Measurements from ENCODE around the gene SECTM1.

The SECTM1 gene

DNA sequence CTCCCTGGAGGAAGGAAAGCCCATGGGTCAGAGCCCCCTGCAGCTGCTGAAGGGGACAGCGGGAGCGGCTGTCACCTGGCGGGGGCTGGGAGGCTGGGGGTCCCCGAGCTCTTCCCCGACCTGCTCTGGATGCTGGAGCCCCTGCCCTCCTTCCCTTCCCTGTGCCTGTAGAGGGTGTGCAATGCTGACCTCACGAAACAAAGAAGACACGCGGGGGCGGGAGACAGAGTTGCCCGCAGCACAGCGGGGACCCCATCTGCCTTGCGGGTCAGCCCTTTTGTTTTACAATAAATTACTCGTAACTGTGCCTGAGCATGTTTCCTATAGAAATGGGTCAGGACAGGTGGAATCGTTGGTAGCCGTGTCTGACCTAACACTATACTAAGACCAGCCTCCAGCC lies 6.3 kb downstream of the SECTM1 start:
- no peak for DNase-seq

DNA sequence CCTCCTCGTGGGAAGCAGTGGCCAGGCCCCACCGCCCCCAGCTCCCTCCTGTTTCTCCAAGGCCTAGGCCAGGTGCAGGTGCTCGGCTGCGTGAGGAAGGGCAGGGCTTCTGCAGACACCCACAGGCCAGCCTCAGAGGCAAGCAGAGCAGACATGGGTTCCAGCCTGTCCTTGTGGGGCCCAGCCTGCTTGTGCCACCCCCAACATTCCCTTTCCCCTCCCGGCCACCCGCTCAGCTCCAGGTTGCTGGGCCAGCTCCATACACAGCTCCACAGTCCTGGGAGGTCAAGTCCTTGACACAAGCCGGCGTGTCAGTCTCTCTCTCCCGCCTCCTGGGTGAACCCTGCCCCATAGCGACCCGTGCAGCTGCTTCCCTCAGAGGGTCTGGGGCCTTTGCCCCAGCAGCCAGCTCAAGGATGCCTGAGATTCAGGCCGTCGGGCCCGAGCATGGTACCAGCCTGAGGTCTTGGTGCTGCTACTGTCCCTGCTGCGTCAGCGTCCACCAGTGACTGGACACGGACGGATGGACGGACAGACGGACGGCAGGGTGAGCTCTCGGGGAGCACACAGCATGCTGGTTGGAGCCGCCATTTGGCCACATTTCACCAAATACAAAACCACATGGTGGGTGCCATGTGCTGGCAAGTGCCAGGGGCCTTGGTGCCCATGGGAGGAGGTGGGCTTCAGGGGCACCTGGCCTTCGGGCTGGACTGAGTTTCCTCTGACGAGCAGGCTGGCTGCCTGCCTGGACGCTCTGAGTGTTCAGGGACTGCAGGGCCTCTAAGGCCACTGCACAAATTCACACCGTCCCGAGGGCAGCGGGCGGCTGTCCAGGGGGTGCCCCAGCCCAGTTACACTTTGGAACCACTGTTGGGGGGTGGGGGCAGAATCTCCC lies 8.0 kb downstream of the SECTM1 start:
- DNase-seq, result no peak

DNA sequence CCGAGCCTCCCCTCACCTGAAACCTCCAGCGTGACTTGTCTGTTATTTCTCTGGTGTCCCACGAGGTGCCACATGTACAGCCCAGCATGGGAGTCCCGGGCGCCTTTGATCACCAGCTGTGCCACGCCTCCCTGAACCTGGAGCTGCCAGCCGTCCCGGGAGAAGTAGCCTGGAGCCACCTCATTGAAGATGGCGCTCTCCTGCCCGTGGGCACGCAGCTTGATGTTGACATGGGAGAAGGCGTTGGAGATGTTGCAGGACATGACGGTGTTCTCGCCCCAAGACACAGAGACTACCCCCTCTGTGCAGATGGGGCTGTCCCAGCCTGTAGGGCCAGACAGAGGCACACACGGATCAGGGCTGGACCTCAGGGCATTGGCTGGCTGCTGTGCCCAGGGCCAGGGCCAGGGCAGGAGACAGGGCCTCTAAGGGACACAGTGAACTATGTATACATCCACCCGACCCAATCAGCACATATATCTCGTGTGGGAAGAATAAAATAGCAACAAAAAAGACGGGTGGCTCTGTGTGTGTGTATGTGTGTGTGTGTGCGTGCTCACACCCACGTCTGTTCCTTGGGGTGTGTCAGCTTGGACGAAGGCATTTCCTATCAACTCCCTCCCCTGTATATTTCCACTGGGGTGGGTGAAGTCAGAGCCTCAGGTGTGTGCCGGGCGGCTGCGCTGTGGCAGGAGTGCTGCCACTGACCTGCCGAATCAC lies 8.8 kb downstream of the SECTM1 start:
- DNase-seq, result peak; percentile 27

DNA sequence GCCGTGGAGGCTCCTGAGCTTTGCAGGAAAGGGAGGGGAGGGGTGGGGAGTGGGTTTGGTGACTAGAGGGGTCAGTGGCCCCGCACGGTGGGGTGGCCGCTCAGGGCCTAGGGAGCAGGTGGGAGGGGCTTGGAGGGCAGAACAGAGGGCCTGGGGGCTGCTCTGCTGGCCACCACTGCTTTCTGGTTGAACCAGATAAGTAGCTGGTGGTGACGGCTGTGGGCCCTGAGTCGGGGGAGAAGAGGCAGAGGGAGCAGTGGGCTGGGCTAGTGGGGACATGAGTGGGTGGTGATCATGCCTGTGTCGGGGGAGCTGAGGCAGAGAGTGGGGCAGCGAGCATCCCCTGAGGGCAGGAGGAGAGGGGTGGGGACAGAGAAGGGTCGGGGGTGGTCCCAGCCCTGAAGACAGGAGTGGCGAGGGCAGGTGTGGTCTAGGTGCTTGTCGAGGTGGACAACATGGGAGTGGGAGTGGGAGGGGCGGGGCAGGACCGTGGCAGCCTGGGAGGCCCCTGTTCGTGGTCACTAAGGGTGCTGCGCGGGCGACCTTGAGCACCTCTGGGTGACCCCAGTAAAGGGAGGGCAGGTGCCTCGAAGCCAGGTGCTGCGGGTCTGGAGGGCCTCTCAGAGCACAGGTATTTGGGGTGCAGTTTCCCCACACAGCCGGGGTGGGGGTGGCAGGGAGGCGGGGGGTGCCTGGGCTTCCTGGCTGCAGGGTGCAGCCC lies 9.9 kb downstream of the SECTM1 start:
- no peak for DNase-seq

DNA sequence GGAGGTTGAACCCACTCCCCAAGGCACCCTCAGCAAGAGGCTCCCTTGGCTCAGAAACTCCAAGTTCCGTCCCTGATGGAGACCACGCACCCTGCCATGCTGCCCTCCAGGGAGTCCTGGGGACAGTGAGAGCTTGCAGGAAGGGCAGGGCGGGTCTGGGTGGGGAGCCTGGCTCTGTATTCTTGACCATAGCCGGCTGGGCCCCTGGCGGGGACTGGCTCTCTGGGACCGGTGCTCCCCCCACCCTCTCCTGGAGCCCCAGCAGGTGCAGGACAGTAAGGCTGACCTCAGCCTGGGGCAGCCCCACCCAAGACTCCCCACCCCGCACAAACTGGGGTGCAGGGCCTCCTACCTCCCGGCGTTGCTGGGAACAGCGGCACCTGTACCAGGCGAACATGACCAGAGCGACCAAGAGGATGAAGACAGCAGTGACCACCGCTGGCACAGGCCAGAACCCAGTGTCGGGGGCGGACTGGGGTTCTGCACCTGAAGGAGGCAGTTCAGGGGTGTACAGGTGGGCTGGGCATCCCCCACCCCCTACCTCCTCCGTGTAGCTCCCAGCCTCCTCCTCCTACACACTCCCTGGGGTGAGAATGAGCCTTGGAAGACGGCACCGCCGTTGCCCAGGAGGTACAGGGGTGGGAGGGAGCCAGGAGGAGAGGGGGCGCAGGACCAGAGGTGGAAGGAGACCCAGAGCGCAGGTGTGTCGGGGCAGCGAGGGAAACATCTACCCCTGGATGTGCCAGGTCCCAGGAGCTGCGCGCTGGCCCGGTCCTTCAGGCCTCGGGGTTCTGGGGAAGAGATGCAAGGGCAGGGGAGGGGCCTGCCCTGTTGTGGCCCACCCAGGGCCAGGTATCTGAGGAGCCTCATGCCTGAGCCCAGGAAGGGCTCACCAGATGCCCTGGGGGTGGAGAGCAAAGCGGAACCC lies 10.8 kb downstream of the SECTM1 start:
- DNase-seq, result no peak

DNA sequence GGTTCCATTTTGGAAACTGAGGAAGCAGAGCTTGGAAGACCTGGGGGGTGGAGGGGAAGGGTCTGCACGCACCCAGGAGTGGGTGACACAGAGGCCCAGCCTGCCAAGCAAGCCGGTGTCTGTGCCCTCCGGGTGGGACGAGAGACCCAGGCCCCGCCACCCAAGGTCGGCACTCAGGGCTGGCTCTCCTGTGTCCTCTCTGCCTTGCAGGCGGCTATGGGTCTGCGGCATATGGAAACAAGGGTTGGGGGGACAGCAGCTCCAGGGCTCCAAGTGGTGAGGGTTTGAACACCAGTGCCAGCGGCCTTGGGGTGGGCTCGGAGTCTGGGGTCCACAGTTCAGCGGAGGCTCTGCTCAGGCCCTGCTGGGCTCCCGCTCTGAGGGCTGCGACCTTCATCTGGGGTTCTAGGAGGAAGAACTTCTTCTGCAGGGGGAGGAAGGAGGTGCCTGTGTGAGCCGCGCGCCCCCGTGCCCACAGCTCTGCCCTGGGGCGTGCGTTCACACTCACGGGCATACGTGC lies 11.6 kb downstream of the SECTM1 start:
- no peak for DNase-seq

DNA sequence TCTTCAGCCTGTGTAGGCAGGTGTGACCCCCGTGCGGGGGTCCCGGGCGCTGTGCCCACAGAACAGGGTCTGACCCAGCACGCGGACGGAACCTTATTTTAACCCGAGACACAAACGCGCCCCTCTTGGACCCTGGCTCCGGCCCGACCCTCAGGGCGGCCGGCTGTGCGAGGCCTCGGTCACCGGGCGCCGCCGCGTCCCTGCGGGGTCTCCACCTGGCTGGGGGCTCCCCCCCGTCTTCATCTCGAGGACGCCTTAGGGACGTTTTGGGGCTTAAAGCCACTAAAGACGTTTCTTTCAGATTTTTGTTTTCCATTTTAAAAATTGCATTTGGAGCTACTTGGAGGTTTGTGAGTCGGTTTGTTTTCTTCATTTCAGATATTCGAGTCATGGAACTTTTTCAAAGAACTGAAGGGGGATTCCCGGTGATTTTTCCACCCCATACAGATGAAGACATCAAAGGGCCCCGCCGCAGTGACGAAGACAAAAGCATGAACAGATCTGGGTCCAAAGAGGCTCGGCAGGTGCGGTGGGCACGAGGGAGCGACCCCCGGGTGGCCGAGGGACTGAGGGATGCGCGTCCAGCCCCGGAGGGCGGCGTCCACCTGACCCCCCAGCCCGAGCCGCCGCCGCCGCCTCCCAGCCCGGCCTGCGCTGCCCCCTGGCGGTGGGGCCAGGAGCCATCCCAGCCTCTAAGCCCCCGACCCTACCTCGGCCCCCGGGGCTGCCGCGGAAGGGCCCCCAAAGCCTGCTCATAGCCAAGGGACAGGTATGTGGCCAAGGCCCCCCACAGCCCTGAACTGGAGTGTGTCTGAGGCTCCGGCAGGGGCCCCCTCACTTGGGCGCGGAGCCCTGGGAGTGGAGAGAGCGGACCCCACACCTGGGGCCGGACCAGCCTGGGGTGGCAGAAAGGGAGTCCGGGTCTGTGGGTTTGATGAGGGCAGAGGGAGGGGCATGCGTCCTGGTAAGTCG lies 12.3 kb downstream of the SECTM1 start:
- DNase-seq, result peak; percentile 82

DNA sequence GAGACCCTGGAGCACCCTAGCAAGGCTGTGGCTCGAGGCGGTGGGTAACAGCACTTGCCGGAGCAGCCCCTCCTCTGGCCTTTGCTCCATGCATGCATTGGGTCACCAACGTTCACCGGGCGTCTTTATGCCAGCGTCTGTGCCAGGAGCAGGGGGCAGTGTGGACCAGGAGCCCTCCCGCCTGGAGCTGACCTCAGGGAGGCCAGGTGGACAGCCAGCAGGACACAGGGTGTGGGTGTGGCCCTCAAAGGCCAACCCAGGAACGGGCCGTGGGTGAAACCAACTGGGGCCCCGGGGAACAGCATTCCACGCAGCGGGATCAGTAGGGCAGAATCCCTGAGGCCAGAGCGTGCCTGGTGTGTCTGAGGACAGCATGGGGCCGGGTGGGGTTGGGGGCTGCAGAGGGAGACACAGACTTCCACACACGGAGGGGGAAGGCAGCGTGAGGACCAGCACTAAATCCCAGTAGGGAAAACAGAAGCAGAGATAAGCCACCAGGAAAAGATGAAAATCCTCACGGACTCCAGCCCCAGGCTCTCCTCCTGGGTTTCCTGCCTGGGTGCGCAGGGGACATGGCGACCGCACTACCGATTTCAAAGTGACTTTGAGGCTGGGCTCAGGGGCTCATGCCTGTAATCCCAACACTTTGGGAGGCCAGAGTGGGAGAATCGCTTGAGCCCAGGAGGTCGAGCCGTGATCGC lies 13.3 kb downstream of the SECTM1 start:
- no peak for DNase-seq

DNA sequence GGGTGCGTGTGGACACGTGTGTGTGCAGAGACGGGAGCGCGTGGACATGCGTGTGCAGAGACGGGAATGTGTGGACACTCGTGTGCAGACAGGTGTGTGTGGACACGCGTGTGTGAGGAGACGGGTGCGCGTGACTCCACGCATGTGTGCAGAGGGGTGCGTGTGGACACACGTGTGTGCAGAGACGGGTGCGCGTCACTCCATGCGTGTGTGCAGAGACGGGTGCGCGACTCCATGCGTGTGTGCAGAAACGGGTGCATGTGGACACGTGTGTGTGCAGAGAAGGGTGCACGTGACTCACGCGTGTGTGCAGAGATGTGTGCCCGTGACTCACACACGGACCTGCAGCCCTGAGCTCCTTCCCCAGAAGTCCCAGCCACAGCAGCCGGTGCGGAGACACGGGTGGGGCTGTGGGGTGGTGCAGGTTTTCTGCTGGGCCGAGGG lies 13.9 kb downstream of the SECTM1 start:
- DNase-seq, result no peak

DNA sequence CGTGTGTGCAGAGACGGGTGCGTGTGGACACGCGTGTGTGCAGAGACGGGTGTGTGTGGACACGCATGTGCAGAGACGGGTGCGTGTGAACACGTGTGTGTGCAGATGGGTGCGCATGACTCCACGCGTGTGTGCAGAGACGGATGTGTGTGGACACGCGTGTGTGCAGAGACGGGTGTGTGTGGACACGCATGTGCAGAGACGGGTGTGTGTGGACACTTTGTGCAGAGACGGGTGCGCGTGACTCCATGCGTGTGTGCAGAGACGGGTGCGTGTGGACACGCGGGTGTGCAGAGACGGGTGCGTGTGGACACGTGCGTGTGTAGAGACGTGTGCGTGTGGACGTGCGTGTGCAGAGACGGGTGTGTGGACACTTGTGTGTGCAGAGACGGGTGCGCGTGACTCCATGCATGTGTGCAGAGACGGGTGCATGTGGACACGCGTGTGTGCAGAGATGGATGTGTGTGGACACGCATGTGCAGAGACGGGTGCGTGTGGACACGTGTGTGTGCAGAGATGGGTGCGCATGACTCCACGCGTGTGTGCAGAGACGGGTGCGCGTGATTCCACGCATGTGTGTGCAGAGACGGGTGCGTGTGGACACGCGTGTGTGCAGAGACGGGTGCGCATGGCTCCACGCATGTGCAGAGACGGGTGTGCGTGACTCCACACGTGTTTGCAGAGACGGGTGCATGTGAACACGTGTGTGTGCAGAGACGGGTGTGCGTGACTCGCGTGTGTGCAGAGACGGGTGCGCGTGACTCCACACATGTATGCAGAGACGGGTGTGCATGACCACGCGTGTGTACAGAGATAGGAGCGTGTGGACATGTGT lies 14.6 kb downstream of the SECTM1 start:
- no peak for DNase-seq

DNA sequence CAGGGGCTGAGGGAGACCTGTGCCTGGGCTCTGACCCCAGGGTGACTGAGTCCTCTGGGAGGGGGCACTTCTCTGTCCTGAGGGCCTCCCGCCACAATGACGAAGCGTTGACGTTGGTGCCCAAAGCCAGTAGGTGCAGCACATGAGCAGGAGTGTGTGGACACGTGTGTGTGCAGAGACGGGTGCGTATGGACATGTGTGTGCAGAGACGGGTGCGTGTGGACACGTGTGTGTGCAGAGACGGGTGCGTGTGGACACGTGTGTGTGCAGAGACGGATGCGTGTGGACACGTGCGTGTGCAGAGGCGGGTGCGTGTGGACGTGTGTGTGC lies 15.4 kb downstream of the SECTM1 start:
- no peak for DNase-seq

DNA sequence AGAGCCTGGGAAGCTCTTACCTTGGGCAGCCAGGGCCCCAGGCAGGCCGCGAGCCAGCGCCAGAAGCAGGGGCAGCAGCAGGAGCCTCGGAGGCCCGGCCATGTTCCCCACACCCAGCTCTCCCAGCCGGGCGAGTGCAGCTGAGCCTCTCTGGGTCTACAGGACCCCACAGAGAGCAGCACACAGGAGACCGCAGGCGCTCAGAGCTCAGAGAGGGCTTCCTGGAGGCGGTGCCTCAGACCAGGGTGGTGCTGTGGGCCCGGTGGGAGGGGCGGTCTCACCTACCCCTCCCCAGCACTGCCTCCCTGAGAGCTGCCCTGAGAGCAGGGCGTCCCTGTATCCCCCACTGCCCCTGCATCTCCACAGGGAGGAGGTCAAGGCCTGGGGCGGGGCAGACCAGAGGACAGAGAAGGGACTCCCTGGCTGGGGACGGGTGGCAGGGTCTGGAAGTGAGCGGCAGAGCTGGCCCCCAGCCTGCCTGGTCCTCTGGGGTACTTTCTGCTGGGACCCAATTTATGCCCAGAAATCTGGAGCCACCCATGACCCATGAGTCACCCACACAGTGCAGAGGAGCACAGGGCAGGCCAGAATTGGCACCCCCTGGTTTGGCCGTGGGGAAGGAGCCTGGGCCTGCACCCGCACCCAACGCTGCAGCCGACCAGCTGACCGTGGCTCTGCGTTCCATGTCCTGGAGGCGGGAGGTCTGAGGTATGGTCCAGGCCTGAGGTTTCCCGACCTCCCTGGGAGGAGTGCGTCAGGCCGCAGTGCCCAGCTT lies 16.0 kb downstream of the SECTM1 start, which contains the start of gene CD7:
Gene CD7, minus strand, starts transcription at position 215 of the 775 bp plus-strand sequence. Its CDS starts 113 bp downstream, at position 102.
- DNase-seq, result peak; percentile 66

DNA sequence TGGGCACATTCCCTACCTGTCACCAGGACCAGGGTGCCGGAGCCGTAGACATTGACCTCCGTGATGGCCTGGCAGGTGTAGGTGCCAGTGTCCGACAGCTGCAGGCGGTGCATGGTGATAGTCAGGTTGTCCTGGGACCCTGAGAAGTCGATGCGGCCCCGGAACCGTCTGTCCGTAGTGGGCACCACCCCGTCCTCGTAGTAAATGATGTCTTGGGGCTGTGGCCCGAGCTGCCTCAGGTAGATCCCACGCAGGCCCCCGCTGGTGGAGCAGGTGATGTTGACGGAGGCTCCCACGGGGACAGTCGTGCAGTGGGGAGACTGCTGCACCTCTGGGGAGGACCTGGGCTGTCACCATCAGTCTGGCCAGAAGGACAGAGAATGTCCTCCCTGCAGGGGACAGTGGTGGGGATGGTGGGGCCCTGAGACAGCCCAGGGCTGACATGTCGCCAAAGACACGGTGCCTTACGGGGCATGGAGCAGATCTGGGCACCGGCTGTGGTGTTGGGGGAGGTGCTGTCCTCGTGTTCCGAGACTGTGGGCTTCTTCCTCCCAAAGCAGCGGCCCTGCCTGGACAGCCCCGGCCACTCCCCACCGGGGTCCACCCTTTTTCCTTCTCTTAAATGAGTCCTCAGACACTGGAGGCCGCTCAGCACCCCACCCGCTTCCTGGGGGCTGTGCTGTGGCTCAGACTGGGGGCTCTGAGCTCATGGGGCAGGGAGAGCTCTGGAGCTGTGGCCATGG lies 16.7 kb downstream of the SECTM1 start:
- DNase-seq, result peak; percentile 23

DNA sequence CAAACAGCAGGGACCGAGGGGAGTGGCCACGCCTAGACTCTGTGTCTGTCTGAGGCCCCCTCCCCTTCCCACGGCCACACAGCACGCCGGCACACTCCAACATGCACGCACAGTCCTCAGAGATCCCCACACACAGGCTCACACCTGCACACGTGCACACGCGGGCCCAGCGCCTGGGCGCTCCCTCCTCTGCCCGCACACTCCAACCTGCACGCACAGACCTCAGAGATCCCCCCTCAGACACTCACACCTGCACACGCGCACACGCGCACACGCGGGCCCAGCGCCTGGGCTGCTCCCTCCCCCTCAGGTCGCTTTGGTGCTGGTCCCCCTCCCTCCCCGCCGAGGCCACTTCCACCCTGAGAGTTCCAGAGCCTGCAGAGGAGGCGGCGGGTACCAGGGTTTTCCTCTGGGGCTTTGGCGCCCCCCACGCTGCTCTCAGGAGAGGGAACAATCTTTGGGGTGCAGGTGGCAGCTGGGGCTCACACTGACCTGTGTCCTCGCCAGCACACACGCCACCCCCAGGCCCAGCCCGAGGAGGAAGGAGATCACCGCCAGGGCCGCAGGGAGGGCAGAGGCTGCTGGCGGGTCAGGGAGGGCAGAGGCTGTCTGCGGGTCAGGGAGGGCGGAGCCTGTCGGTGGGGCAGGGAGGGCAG lies 17.7 kb downstream of the SECTM1 start:
- DNase-seq, result peak; percentile 53

DNA sequence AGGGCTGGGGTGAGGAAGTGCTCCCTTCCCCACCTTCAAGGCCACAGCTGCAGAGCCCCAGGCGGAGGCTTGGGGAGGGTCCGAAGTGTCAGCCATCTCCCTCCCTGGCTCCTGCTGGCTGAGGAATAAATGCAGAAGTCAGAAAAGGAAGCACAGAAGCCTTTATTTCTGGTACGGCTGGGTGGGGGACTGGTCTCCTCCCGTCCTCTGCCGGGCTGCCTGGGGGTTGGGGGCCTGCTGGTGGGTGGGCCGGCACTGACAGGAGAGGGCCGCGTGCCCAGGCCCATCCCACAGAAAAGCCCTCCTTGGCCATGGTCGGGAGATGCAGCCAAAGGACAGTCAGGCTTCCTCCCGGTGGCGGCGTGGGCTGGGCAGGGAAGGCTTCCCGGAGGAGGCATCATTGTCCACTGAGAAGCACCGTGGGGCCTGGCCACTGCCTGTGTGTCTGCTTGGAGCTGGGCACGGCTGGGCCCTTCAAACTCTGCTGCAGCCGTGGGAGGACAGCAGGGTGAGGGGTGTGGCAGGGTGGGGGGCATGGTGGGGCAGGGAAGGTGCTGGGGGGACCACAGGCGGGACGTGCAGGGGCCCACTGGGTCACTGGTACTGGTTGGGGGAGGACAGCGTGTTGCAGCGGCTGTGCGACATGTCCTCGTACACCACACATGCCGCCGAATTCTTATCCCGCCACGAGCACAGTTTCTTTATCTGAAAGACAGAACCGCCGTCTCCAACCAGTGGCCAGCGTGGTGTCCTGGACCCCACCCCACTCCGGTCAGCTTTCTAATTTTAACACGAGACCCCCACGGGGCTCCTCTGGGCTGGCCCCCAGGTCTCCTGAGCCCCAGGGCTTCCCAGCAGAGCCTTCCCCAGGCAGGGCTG lies 18.6 kb downstream of the SECTM1 start:
- no peak for DNase-seq

All from activated naive CD4-positive, alpha-beta T cell treated with Interleukin-2 at 50 U/mL for 16 hours (primary cell).